Measurements from ENCODE around the gene TGFA.

The TGFA gene

DNA sequence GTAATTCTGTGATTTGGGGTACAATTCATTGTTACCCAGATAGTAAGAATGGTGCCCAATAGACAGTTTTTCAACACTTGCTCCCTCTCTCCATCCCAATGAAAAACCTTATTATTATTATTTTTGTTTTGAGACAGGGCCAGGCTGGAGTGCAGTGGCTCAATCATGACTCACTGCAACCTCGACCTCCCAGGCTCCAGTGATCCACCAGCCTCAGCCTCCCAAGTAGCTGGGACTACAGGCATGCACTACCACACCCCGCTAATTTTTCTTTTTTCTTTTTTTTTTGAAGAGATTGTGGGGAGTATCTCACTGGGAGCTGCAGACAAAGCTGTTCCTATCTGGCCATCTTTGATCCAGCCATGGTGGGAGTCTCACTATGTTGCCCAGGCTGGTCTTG lies 7.2 kb downstream of the TGFA start:
- TF ChIP-seq, protein P1, sequence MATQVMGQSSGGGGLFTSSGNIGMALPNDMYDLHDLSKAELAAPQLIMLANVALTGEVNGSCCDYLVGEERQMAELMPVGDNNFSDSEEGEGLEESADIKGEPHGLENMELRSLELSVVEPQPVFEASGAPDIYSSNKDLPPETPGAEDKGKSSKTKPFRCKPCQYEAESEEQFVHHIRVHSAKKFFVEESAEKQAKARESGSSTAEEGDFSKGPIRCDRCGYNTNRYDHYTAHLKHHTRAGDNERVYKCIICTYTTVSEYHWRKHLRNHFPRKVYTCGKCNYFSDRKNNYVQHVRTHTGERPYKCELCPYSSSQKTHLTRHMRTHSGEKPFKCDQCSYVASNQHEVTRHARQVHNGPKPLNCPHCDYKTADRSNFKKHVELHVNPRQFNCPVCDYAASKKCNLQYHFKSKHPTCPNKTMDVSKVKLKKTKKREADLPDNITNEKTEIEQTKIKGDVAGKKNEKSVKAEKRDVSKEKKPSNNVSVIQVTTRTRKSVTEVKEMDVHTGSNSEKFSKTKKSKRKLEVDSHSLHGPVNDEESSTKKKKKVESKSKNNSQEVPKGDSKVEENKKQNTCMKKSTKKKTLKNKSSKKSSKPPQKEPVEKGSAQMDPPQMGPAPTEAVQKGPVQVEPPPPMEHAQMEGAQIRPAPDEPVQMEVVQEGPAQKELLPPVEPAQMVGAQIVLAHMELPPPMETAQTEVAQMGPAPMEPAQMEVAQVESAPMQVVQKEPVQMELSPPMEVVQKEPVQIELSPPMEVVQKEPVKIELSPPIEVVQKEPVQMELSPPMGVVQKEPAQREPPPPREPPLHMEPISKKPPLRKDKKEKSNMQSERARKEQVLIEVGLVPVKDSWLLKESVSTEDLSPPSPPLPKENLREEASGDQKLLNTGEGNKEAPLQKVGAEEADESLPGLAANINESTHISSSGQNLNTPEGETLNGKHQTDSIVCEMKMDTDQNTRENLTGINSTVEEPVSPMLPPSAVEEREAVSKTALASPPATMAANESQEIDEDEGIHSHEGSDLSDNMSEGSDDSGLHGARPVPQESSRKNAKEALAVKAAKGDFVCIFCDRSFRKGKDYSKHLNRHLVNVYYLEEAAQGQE (IDR thresholded peaks at IDR 0.05; ENCODE audit: insufficient read depth in 1 of 2, low read depth in 2 of 2, low read length in 2 of 2) = no peak
- no peak for TF ChIP-seq FOXP2 (optimal IDR thresholded peaks at IDR 0.05; ENCODE audit: borderline replicate concordance, extremely low read depth, extremely low read length, insufficient read depth)
- TF ChIP-seq SIN3A (IDR thresholded peaks at IDR 0.05; ENCODE audit: borderline replicate concordance, insufficient read depth, low read length) = no peak
- no peak for TF ChIP-seq POLR2AphosphoS5 (IDR thresholded peaks at IDR 0.05; ENCODE audit: low read depth, low read length)
- TF ChIP-seq TAF1 (IDR thresholded peaks at IDR 0.05; ENCODE audit: borderline replicate concordance, insufficient read depth, low read length) = no peak

DNA sequence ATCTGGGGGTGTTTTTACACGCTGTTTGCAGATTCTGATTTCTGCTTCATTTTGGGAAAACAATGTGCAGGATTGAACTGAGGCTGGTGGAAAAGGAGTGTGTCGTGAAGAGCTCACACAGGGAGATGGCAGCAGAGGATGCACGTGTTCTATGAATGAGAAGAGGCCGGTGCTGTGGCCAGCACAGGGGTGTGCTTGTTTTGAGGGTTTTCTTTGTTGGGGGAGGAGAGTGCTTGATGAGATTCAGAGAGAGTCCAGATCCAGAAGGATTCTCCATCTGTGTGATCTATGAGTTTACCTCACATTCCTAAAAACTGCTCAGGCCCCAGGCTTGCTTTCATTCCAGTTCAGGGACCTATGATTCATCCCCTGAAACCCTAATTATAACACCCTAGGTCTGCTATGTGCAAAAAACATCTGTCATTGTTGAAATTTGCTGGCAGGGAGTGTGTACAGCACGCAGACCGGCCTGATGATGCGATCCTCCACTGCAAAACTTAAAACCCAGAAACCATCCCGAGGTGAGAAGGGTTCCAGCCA lies 12.1 kb downstream of the TGFA start:
- TF ChIP-seq TAF1 (IDR thresholded peaks at IDR 0.05; ENCODE audit: borderline replicate concordance, insufficient read depth, low read length) = no peak
- TF ChIP-seq FOXP2 (optimal IDR thresholded peaks at IDR 0.05; ENCODE audit: borderline replicate concordance, extremely low read depth, extremely low read length, insufficient read depth) = no peak
- no peak for TF ChIP-seq POLR2AphosphoS5 (IDR thresholded peaks at IDR 0.05; ENCODE audit: low read depth, low read length)
- TF ChIP-seq, protein P1 (IDR thresholded peaks at IDR 0.05; ENCODE audit: insufficient read depth in 1 of 2, low read depth in 2 of 2, low read length in 2 of 2) = no peak
- TF ChIP-seq SIN3A (IDR thresholded peaks at IDR 0.05; ENCODE audit: borderline replicate concordance, insufficient read depth, low read length) = no peak

DNA sequence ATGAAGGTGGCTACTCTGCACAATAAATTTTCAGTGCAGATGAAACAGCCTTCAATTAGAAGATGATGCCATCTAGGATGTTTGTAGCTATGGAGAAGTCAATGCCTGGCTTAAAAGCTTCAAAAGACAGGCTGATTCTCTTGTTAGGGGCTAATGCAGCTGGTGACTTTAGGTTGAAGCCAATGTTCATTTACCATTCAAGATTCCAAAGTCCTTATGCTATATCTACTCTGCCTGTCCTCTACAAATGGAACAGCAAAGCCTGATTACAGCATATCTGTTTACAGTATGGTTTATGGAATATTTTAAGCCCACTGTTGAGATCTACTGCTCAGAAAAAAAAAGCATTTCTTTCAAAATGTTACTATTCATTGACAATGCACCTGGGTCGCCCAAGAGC lies 15.8 kb downstream of the TGFA start:
- no peak for TF ChIP-seq POLR2AphosphoS5 (IDR thresholded peaks at IDR 0.05; ENCODE audit: low read depth, low read length)

DNA sequence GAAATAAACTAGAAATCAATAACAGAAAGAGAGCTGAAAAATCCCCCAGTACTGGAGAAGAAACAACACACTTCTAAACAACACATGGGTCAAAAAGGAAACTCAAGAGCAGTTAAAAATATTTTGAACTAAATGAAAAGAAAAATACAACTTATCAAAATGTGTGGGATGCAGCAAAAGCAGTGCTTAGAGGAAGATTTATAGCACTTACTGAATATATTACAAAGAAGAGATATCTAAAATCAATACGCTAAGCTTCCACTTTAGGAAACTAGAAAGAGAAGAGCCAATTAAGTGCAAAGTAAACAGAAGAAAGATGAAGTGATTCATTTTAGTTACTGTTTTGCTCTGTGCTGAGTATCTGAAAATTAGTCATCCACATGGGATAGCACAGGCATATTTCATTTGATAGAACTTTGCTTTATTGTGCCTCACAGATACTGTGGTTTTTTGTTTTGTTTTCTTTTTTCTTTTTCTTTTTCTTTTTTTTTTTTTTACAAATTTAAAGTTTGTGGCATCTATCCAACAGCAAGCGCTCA lies 17.0 kb downstream of the TGFA start:
- TF ChIP-seq TAF1 (IDR thresholded peaks at IDR 0.05; ENCODE audit: borderline replicate concordance, insufficient read depth, low read length) = no peak
- no peak for TF ChIP-seq FOXP2 (optimal IDR thresholded peaks at IDR 0.05; ENCODE audit: borderline replicate concordance, extremely low read depth, extremely low read length, insufficient read depth)
- TF ChIP-seq, protein P1 (IDR thresholded peaks at IDR 0.05; ENCODE audit: insufficient read depth in 1 of 2, low read depth in 2 of 2, low read length in 2 of 2) = no peak
- no peak for TF ChIP-seq POLR2AphosphoS5 (IDR thresholded peaks at IDR 0.05; ENCODE audit: low read depth, low read length)
- TF ChIP-seq SIN3A (IDR thresholded peaks at IDR 0.05; ENCODE audit: borderline replicate concordance, insufficient read depth, low read length) = no peak

DNA sequence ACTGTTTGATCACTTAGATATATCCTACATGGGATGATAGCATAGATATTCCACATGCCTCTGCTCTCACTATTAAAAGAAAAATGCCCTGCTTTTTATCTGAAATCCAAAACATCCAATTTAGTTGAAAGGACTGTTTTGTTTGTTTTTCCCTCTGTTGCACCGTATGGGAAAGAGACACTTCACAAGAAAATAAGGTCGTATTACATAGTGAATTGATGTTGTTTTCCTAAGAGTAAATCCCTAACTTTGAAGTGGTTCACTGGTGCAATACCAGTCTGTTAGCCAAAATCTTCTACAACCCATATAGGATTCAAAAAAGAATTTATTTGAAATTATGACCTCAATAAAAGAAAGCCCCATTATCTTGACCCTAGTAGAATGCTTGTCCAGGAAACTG lies 18.1 kb downstream of the TGFA start:
- no peak for TF ChIP-seq SIN3A (IDR thresholded peaks at IDR 0.05; ENCODE audit: borderline replicate concordance, insufficient read depth, low read length)
- no peak for TF ChIP-seq POLR2AphosphoS5 (IDR thresholded peaks at IDR 0.05; ENCODE audit: low read depth, low read length)
- TF ChIP-seq TAF1 (IDR thresholded peaks at IDR 0.05; ENCODE audit: borderline replicate concordance, insufficient read depth, low read length) = no peak
- TF ChIP-seq, protein P1 (IDR thresholded peaks at IDR 0.05; ENCODE audit: insufficient read depth in 1 of 2, low read depth in 2 of 2, low read length in 2 of 2) = no peak
- TF ChIP-seq FOXP2 (optimal IDR thresholded peaks at IDR 0.05; ENCODE audit: borderline replicate concordance, extremely low read depth, extremely low read length, insufficient read depth) = no peak

Measured in PFSK-1 (cell line).